ENCODE results near the gene POLR1A.

Gene POLR1A

DNA sequence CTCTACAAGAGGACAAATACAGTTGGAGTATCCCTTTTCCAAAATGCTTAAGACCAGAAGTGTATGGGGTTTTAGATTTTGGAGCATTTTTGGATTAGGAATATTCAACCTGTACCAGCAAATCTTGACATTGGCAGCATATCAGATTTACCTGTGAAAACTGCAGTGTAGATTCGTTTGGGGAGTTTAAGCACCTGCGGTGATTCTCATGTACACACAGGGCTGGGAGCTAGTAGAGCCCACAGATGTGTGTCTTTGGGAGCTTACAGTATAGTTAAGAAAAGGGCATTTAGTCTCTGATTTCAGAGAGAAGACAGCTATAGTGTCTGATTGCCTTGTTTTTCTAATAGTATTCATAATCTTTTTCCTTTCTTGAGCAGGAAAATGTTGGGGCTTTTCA is 30.5 kb upstream of the POLR1A start:
- Histone ChIP-seq H3F3A (ENCODE audit: low read depth) (no peaks in the 10 kb centered on the region), H3K4me2 (ENCODE audit: low read depth, low read length, poor library complexity, severe bottlenecking) (no peak overlapping the region), H3K9ac (ENCODE audit: low read depth, low read length, poor library complexity, severe bottlenecking) (no peak overlapping the region), H3K4me1 (ENCODE audit: insufficient read depth, low read length, poor library complexity, severe bottlenecking) (no peaks in the 10 kb centered on the region), H3K79me2 (ENCODE audit: insufficient read depth, low read length) (no peaks in the 10 kb centered on the region), H3K36me3 (ENCODE audit: insufficient read depth, low read length) (peaks cover 94% of the 10 kb centered on the region), H3K9me2 (replicated peaks; ENCODE audit: low read depth, low read length) (no peaks in the 10 kb centered on the region), H3K4me3 (ENCODE audit: low read length, poor library complexity, severe bottlenecking) (no peak overlapping the region), H2AFZ (ENCODE audit: low read length) (no peak overlapping the region), H3K9me3 (ENCODE audit: insufficient read depth, low read depth, low read length) (no peaks in the 10 kb centered on the region), H4K20me1 (ENCODE audit: insufficient read depth, low read length, poor library complexity, severe bottlenecking) (no peaks in the 10 kb centered on the region), H3K27me3 (ENCODE audit: insufficient read depth, low read length, poor library complexity, severe bottlenecking) (no peaks in the 10 kb centered on the region)
- TF ChIP-seq, protein P1, sequence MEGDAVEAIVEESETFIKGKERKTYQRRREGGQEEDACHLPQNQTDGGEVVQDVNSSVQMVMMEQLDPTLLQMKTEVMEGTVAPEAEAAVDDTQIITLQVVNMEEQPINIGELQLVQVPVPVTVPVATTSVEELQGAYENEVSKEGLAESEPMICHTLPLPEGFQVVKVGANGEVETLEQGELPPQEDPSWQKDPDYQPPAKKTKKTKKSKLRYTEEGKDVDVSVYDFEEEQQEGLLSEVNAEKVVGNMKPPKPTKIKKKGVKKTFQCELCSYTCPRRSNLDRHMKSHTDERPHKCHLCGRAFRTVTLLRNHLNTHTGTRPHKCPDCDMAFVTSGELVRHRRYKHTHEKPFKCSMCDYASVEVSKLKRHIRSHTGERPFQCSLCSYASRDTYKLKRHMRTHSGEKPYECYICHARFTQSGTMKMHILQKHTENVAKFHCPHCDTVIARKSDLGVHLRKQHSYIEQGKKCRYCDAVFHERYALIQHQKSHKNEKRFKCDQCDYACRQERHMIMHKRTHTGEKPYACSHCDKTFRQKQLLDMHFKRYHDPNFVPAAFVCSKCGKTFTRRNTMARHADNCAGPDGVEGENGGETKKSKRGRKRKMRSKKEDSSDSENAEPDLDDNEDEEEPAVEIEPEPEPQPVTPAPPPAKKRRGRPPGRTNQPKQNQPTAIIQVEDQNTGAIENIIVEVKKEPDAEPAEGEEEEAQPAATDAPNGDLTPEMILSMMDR (conservative IDR thresholded peaks at IDR 0.05; ENCODE audit: low read length): no peak
- TF ChIP-seq EZH2phosphoT487 (IDR thresholded peaks at IDR 0.05; ENCODE audit: borderline replicate concordance): no peak

DNA sequence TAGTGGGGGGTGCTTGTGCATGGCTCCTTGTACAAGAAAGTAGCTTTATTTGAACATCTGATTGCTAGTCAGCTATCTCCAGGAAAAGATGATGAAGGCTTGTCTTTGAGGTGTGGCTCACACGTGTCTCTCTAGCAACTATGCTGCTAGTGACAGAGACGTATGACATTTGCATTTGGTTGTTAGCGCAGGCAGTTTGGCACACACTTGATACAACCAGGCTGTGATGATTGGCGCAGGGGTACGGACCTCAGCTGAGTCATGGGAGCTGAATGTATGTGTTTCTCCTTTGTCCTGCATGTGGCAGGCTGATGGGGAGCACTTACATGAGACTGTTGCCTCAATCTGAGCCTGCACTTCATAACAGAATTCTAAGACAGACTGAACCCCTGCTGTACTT is 30.0 kb upstream of the POLR1A start:
- H3K36me3 ChIP-seq (ENCODE audit: insufficient read depth, low read length): peaks cover 95% of the 10 kb centered on the region
- no peaks in the 10 kb centered on the region for H3K9me2 ChIP-seq (replicated peaks; ENCODE audit: low read depth, low read length)
- H3K4me3 ChIP-seq (ENCODE audit: low read length, poor library complexity, severe bottlenecking): no peak overlapping the region
- no peak overlapping the region for H2AFZ ChIP-seq (ENCODE audit: low read length)
- H3K9ac ChIP-seq (ENCODE audit: low read depth, low read length, poor library complexity, severe bottlenecking): no peak overlapping the region
- no peaks in the 10 kb centered on the region for H3K27me3 ChIP-seq (ENCODE audit: insufficient read depth, low read length, poor library complexity, severe bottlenecking)
- no peaks in the 10 kb centered on the region for H3F3A ChIP-seq (ENCODE audit: low read depth)
- no peaks in the 10 kb centered on the region for H4K20me1 ChIP-seq (ENCODE audit: insufficient read depth, low read length, poor library complexity, severe bottlenecking)
- H3K4me1 ChIP-seq (ENCODE audit: insufficient read depth, low read length, poor library complexity, severe bottlenecking): no peaks in the 10 kb centered on the region
- no peak overlapping the region for H3K4me2 ChIP-seq (ENCODE audit: low read depth, low read length, poor library complexity, severe bottlenecking)
- TF ChIP-seq EZH2phosphoT487 (IDR thresholded peaks at IDR 0.05; ENCODE audit: borderline replicate concordance): no peak
- TF ChIP-seq, protein P1 (conservative IDR thresholded peaks at IDR 0.05; ENCODE audit: low read length): no peak
- no peaks in the 10 kb centered on the region for H3K9me3 ChIP-seq (ENCODE audit: insufficient read depth, low read depth, low read length)
- no peaks in the 10 kb centered on the region for H3K79me2 ChIP-seq (ENCODE audit: insufficient read depth, low read length)

DNA sequence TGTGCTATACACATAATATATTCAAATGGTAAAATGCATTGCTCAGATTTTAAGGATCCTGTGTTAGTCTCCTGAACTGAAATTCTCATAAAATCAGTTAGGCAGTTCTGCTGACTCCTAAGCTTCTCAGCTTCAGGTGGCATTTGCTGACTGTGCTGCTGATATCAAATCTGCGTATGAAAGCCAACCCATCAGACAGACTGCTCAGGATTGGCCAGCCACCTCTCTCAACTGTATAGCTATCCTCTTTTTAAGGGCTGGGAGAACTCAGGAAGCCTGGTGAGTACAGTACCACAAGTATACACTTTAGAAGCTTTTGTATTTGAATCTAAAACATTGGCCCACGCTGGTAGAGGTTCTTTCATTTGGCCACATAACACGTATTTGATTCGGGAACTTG is 29.0 kb upstream of the POLR1A start:
- Histone ChIP-seq H3K4me1 (ENCODE audit: insufficient read depth, low read length, poor library complexity, severe bottlenecking) (no peaks in the 10 kb centered on the region), H3K4me2 (ENCODE audit: low read depth, low read length, poor library complexity, severe bottlenecking) (no peak overlapping the region), H3K9ac (ENCODE audit: low read depth, low read length, poor library complexity, severe bottlenecking) (no peak overlapping the region), H2AFZ (ENCODE audit: low read length) (no peak overlapping the region), H3K79me2 (ENCODE audit: insufficient read depth, low read length) (no peaks in the 10 kb centered on the region), H3K9me3 (ENCODE audit: insufficient read depth, low read depth, low read length) (no peaks in the 10 kb centered on the region), H3F3A (ENCODE audit: low read depth) (no peaks in the 10 kb centered on the region), H3K36me3 (ENCODE audit: insufficient read depth, low read length) (peaks cover 98% of the 10 kb centered on the region), H3K9me2 (replicated peaks; ENCODE audit: low read depth, low read length) (no peaks in the 10 kb centered on the region), H4K20me1 (ENCODE audit: insufficient read depth, low read length, poor library complexity, severe bottlenecking) (no peaks in the 10 kb centered on the region), H3K4me3 (ENCODE audit: low read length, poor library complexity, severe bottlenecking) (no peak overlapping the region), H3K27me3 (ENCODE audit: insufficient read depth, low read length, poor library complexity, severe bottlenecking) (no peaks in the 10 kb centered on the region)
- TF ChIP-seq, protein P1 (conservative IDR thresholded peaks at IDR 0.05; ENCODE audit: low read length): no peak
- TF ChIP-seq EZH2phosphoT487 (IDR thresholded peaks at IDR 0.05; ENCODE audit: borderline replicate concordance): no peak

Data from Loucy (cell line).